ENCODE results near the gene DDC. TPM values are rescaled to one million over a fixed set of nuclear protein-coding genes. Genes with fewer than 3 reads are reported as not detected.
"Not testable (repeated sequence)": the region's sequence is repeated elsewhere in the genome, so short reads cannot be mapped to it uniquely, and the experiment has no call there.

Gene DDC
- polyA plus RNA-seq, 1 donor, result not detected

GRCh38 chr7:50528266-50529092, 36.7 kb downstream of the DDC start:
- no peak for DNase-seq (ENCODE audit: low read depth)

DNA sequence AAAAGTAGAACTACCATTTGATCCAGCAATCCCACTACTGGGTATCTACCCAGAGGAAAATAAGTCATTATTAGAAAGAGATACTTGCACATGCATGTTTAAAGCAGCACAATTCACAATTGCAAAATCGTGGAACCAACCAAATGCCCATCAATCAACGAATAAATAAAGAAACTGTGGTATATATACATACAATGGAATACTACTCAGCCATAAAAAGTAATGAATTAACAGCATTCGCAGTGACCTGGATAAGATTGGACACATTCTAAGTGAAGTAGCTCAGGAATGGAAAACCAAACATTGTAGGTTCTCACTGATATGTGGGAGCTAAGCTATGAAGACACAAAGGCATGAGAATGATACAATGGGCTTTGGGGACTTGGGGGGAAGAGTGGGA, 45.9 kb downstream of the DDC start:
- not testable (repeated sequence) for DNase-seq (ENCODE audit: low read depth)

DNA sequence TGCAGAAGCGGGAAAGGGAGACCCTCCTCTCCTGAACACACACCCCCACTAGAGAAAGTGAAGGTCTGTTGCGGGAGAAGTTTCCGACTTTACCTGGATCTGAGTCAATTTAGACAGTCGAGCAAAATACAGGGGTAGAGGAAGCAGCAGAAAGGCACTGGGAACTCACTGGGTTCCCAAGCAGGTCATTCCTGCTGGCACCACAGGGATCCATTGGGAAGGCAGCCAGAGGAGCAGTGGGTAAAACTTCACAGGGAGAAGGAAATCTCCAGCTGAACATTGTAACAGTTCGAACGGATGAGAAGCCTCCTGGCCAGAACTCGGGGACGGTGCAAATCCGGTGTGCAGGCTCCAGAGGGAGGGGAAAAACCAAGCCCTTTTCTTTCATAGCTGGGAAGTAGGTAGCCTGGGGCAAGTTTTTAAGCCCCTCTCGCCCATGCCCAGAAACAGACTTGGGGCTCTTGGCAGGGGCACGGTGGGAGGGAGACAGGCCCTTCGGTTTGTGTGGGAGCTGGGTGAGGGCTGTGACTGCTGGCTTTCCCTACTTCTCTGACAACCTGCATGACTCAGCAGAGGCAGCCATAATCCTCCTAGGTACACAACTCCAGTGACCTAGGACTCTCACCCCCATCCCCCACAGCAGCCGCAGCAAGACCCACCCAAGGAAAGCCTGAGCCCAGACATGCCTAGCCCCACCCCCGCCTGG, 51.9 kb downstream of the DDC start:
- DNase-seq (ENCODE audit: low read depth), result no peak

GRCh38 chr7:50512384-50512783, 52.8 kb downstream of the DDC start:
- no peak for DNase-seq (ENCODE audit: low read depth)

DNA sequence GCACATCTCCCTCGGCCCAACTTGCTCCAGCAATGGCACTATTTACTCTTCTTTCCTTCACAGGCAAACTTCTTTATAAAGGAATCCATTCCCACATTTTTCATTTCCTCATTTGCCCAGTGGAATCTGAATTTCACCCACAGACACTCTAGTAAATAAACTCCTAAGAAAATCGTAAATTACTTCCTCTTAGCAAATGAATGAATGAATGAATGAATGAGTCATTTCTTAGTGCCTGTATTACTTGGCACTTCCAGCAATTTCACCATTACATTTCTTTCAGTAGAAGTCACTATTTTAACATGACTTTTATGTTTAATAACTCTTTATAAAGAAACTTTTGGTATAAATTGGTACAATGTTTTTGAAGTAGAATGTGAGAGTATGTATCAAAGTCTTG, 55.7 kb downstream of the DDC start:
- DNase-seq (ENCODE audit: low read depth), result no peak

- DNase-seq (ENCODE audit: low read depth), result no peak
These were observed 56.7 kb downstream of the DDC start for GRCh38 chr7:50508471-50508943.

GRCh38 chr7:50507898-50508470, 57.2 kb downstream of the DDC start:
- DNase-seq (ENCODE audit: low read depth), result no peak

GRCh38 chr7:50505553-50506210, 59.5 kb downstream of the DDC start:
- no peak for DNase-seq (ENCODE audit: low read depth)

GRCh38 chr7:50504646-50505546, 60.3 kb downstream of the DDC start:
- no peak for DNase-seq (ENCODE audit: low read depth)

DNA sequence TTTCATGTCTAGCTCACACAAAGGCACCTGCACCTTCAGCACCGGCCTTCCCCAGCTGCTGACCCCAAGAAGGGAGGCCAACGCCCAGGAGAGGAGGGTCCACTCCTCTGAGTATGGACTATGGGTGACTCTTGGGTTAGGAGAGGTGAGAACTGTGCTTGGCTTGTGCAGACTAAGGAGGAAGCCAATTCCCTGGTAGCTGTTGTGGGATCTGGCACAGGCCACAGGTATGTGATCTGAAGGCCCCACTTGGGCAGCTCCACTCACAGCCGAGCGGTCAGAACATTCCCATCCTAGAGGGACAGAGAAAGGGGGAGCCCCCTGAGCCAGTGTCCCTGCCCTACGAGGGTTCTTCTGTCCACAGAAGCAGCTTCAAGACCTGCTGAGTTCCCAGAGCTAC, 62.3 kb downstream of the DDC start:
- no peak for DNase-seq (ENCODE audit: low read depth)

DNA sequence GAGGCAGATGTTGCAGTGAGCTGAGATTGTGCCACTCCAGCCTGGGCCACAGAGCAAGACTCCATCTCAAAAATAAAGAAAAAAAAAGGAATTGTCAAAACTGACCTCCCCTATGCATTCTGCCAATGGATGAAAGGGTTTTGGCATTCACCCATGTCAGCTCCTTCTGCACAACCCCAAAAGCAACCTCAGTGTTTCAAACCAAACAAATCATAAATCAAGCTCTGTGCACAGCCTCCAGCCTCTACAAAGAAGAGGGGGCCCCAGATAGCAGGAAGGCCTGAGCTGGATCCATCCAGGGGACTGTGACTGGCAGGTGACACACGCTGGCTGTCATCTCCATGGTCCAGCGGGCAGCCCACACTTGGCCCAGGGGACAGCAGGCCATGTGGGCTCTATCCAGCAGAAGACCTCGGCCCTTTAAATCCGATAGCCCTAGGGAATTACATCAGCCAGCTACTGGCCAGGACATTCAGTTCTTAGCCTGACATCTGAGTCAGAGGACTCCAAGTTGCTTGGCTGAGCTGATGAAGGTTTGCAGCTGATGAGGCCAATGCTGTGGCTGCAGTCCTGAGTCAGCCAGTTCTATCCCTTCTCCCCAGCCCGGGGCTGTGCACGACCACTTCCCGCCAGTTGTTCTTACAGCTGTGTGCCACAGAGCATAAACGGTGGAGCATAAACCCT, 63.1 kb downstream of the DDC start:
- peak; percentile 65 for DNase-seq (ENCODE audit: low read depth)

DNA sequence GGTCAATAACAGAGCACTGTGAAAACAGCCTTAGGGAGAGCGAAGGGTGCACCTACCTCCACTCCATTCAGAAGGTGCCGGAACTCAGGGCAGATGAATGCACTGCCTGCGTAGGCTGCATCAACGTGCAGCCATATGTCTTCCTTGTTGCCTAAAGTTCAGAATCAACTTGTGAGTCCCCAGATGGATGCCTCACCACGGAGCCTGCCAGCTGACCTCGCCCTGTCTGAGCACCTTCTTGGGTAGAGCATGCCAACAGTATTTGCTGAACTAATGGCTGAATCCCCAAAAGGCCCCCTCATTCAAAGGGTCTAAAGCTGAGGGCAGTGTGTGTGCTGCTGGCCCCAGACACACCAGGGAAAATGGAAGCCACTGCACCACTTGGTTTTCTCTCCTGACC, 66.1 kb downstream of the DDC start:
- DNase-seq (ENCODE audit: low read depth), result no peak

GRCh38 chr7:50497968-50498367, 67.2 kb downstream of the DDC start:
- DNase-seq (ENCODE audit: low read depth), result no peak

DNA sequence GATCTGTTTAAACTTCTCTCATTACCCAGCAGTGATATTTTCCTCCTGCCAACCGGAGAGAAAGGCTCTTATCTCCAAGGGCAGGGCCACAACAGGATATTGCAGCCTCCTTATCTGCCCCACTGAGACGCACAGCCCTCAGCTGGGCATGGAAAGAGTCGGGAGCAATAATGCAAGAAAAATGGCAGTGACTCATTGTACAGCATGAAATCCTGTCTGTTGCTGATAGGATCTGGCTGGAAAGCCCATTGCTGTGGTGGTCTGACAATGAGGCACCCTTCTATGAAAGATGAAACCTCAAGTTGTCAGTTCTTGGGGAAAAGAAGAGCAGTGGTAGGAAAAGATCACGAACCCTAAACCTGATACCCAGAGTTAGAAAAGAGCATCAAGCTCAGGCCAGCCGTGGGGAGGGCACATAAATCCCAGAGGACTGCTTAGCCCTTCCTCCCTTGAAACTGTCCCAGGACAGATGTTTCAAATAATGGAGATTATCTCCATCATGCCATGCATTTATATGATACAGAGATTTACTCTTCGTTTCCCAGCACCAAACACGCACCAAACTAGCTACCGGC, 68.0 kb downstream of the DDC start:
- DNase-seq (ENCODE audit: low read depth), result no peak

DNA sequence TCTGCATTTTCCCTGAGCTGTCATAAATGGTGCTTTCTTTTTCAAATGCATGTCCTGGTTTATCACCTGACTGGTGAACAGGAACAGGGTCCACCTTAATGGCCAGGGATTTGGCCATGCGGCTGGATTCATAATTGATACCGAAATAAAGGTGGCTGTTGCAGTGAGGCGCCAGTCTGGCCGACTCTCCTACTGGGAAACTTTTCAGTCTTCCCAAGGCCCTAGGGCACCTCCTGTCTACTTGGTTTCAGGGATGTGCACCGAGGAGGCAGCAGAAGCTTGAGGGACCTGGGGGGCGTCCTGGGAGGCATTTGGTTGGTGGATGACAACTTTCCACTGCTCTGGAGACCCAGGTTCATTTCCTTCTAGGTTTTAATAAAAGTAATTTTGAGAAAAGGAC, 68.6 kb downstream of the DDC start:
- no peak for DNase-seq (ENCODE audit: low read depth)

DNA sequence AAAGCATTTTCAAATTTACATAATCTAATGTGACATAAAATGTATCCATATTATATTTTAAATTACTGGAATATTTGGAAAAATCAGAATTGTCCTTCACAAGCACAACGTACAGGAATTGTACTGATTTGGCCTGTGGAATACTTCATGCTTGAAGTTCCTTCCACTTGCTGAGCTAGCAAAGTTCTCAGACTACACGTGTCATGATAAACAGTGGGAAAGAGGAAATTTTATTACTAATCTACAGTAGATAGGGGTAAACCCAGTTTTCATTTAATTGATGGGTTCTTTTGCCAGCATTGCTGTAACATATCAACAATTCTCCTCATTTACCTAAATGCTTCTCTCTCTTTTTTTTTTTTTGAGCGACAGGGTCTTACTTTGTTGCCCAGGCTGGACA, 69.5 kb downstream of the DDC start:
- DNase-seq (ENCODE audit: low read depth), result no peak

- DNase-seq (ENCODE audit: low read depth), result no peak
These were observed 72.3 kb downstream of the DDC start for GRCh38 chr7:50492770-50493519.

DNA sequence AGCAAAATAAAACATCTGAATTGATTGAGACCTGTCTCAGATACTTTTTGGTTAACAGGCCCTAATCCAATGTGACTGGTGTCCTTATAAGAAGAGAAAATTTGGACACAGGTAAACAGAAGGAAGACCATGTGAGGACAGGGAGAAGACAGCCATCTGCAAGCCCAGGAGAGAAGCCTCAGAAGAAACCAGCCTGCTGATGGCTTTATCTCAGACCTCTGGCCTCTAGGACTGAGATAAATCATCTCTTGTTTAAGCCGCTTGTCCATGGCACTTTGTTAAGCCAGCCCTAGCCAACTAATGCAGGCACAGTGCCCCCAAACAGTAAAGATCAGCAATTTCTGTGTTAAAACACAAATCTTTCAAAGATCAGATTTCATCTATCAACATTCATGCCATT, 73.3 kb downstream of the DDC start:
- no peak for DNase-seq (ENCODE audit: low read depth)

GRCh38 chr7:50491209-50491608, 74.0 kb downstream of the DDC start:
- DNase-seq (ENCODE audit: low read depth), result no peak

DNA sequence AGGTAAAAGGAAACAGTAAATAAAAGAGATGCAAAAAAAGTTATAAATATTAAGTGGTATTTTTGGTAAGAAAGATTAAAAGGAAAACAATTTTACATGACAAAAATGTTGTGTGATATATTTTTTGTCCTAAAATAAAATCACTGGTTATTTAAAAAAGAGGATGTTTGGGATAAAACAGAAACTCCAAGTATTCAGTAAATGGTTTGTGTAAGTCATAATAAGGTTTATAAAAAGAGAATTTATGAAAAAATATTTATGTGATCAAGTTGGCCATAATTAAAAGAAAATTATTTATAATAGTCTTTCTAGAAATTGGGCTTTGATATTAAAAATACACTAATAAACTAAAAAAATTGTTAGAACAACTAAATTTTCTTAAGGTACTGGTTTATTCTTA, 76.8 kb downstream of the DDC start:
- no peak for DNase-seq (ENCODE audit: low read depth)
